ENCODE results near the gene OSGEP.

The OSGEP gene

DNA sequence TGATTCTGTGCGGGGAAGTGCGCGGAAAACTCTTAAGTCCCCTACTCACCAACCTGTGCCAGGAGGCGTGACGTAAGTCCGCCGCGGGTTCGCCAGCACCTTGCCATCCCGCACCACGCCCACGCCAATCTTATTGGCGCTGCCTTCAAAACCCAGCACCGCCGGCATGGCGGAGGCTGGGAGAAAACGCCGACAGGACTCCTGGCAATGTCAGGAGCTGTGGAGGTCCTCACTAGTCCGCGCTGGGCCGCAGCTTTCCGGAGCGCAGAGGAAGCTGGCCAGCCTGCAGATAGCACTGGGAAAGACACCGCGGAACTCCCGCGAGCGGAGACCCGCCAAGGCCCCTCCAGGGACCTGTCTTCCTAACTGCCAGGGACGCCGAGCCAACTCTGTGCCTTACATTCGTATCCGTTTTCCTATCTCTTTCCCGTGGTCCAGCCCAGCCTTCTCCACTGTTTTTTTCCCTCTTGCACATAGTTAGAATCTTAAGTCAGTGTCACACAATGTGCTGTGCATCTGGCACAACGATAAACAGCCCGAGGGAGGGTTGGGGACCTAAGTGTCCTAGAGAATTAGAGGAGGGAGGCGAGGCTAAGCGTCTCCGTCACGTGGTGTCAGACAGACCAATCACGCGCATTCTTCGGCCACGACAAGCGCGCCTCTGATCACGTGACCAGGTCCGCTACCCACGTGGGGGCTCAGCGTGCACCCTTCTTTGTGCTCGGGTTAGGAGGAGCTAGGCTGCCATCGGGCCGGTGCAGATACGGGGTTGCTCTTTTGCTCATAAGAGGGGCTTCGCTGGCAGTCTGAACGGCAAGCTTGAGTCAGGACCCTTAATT, at the start of gene OSGEP, which contains the start of gene APEX1:
Gene OSGEP, minus strand, starts transcription at position 297 of the 839 bp plus-strand sequence. Its CDS starts 129 bp downstream, at position 168.
Gene APEX1, plus strand, starts transcription at position 711 of the 839 bp plus-strand sequence. CDS start 420 bp downstream, outside the sequence.
- H3K27me3 Mint-ChIP-seq = no peaks in the 10 kb centered on the region
- H3K27ac Mint-ChIP-seq = peak within 1 kb of the TSS; percentile 18
- H3K36me3 Mint-ChIP-seq (ENCODE audit: low read depth) = peaks cover 38% of the 10 kb centered on the region
- no peaks in the 10 kb centered on the region for H3K9me3 Mint-ChIP-seq
- peaks cover 28% of the 10 kb centered on the region for H3K4me1 Mint-ChIP-seq (ENCODE audit: low read depth)
- H3K4me3 Mint-ChIP-seq = no peak within 1 kb of the TSS

DNA sequence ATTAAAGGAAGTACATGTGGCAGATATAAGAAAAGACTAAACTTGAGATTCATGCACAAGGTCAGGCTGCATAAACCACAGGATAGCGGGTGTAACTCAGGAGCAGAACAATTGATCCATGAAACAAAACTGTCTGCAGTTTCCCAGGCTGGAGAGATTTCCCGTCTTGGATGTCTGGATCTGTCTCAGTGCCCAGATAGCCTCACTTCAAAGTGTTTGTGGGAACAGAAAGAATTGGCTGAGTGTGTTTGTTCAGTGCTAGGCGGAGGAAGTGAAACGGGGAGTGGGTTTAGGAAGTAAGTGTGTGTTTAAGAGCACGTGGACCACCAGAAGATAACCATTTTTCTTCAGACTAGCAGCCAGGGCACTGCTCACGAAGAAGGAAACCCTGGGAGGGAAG, 49.3 kb upstream of the OSGEP start:
- Mint-ChIP-seq H3K4me1 (ENCODE audit: low read depth) (peaks cover 13% of the 10 kb centered on the region), H3K27me3 (no peaks in the 10 kb centered on the region), H3K27ac (peak overlapping the region; percentile 33), H3K4me3 (no peak overlapping the region), H3K9me3 (no peaks in the 10 kb centered on the region), H3K36me3 (ENCODE audit: low read depth) (no peaks in the 10 kb centered on the region)

DNA sequence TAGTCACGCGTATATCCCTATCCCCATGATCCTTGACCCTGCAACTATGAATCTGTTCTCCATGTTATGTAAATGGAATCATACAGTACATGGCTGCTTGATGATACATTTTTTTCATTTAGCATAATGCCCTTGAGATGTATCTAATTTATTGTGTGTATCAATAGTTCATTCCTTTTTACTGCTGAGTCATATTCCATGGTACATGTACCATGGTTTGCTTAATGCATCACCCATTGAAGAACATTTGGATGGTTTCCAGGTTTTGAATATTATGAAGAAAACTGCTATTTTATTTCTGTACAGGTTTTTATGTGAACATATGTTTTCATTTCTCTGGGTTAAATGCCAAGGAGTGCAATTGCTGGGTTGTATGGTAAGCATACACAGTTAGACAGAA, 46.7 kb upstream of the OSGEP start:
- Mint-ChIP-seq H3K36me3 (ENCODE audit: low read depth) (no peaks in the 10 kb centered on the region), H3K27ac (no peak overlapping the region), H3K4me1 (ENCODE audit: low read depth) (peaks cover 20% of the 10 kb centered on the region), H3K4me3 (no peak overlapping the region), H3K27me3 (no peaks in the 10 kb centered on the region), H3K9me3 (no peaks in the 10 kb centered on the region)

DNA sequence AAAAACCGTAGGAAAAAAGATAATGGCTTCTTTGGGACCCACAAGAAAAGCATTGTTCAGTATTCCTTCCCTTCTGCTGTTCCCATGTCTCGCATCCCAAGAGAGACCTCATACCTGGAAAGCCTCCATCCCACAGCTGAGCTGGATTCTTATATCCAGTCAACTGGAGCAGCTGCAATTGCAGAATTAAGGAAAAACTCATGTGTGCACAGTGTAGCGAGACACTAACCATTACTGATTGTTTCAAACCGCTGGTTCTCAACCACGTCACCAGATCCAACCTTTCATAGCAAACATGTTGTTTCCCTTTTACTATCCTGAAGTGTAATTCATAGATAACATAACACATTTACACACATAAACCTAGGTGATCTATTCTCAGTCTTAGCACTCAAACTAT, 45.3 kb upstream of the OSGEP start:
- peaks cover 33% of the 10 kb centered on the region for H3K4me1 Mint-ChIP-seq (ENCODE audit: low read depth)
- H3K27me3 Mint-ChIP-seq = no peaks in the 10 kb centered on the region
- H3K27ac Mint-ChIP-seq = no peak overlapping the region
- no peak overlapping the region for H3K4me3 Mint-ChIP-seq
- H3K9me3 Mint-ChIP-seq = no peaks in the 10 kb centered on the region
- H3K36me3 Mint-ChIP-seq (ENCODE audit: low read depth) = no peaks in the 10 kb centered on the region

DNA sequence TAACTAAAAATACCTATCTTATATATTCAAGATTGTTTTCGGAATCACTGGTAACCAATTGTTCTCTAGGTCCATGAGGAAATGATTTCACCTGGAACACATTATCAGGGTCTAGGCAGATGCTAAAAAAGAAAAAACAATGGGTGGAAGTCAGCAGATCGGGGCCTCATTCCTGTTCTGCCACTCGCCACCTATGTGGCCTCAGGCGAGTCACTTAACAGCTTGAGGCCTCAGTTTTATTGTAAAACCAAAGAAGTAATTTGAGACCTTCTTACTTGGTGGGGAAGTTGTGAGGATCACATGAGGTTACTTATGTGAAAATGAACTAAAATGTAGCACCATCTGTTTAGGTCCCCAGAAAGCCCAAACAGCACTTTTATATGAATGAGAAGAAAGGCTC, 44.5 kb upstream of the OSGEP start:
- peaks cover 38% of the 10 kb centered on the region for H3K4me1 Mint-ChIP-seq (ENCODE audit: low read depth)
- H3K27me3 Mint-ChIP-seq = no peaks in the 10 kb centered on the region
- no peak overlapping the region for H3K27ac Mint-ChIP-seq
- no peaks in the 10 kb centered on the region for H3K9me3 Mint-ChIP-seq
- H3K36me3 Mint-ChIP-seq (ENCODE audit: low read depth) = no peaks in the 10 kb centered on the region
- H3K4me3 Mint-ChIP-seq = no peak overlapping the region

DNA sequence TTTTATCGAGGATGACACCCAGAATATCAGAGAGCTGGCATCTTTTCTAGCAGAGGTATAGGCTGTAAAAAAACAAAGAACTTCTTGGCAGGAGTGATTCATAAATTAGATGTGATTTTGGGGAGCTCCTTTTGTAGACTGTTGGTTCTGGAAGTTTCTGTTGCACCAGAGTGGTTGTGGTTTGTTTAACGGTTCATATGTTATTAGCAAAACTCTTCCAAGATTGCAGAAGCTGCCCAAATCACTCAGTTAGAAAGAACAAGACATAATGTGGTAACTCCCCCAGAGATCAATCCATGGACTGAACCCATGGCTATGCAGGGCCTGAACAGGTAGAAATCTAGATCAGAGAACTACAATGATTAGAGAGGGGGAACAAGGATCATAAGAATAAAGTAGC, 44.0 kb upstream of the OSGEP start:
- Mint-ChIP-seq H3K4me1 (ENCODE audit: low read depth) (peaks cover 38% of the 10 kb centered on the region), H3K36me3 (ENCODE audit: low read depth) (no peaks in the 10 kb centered on the region), H3K9me3 (no peaks in the 10 kb centered on the region), H3K27ac (peak overlapping the region; percentile 14), H3K27me3 (no peaks in the 10 kb centered on the region), H3K4me3 (no peak overlapping the region)

DNA sequence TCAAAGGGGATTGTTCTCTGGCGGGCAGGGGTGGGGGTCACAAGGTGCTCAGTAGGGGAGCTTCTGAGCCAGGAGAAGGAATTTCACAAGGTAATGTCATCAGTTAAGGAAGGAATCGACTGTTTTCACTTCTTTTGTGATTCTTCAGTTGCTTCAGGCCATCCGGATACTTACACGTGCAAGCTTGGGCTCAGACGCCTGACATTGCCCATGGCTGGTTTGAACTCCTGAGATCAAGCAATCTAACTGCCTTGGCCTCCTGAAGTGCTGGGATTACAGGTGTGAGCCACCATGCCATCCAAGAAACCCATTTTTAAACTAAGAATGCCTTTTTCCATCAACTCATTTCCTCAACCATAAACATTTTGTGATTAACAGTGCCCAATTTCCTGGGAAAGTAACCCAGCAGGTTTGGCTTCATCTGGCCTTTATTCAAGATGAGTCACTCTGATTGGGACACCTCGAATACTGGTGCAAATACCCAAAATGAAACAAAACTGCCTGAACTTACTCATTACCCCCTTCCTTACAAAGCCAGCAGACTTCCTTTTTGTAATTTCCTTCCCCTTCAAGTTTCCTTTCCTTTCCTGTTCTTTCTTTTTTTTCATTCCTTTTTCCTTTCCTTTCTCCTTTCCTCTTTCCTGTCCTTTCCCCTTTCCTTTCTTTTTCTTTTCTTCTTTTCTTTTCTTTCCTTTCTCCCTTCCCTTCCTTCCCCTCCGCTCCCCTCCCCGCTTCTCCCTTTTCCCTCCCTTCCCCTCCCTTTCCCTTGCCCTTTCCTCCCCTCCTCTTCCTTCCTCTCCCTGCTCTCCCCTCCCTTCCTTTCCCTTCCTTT, 40.5 kb upstream of the OSGEP start:
- peaks cover 64% of the 10 kb centered on the region for H3K4me1 Mint-ChIP-seq (ENCODE audit: low read depth)
- peak overlapping the region; percentile 34 for H3K4me3 Mint-ChIP-seq

DNA sequence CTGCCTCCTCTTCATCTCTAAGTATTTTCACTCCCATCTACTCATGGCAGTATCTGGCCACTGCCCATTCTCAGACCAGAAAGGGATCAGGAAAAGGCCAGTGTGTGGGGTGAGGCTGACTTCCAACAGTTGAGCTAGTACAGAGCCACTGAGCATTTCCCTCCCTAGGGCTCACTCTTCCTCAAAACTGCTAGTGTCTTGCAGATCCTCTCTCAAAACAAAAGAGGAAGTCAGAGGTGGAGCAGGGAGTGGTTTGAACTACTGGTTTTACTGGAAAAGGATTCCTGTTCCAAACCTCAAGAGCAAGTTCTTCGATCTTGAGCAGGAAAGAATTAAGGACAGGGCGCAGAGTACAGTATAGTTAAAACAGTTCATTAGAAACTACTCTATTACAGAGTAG, 39.0 kb upstream of the OSGEP start:
- no peak overlapping the region for H3K4me3 Mint-ChIP-seq
- H3K27ac Mint-ChIP-seq = no peak overlapping the region
- H3K9me3 Mint-ChIP-seq = no peaks in the 10 kb centered on the region
- H3K27me3 Mint-ChIP-seq = no peaks in the 10 kb centered on the region
- H3K36me3 Mint-ChIP-seq (ENCODE audit: low read depth) = no peaks in the 10 kb centered on the region
- H3K4me1 Mint-ChIP-seq (ENCODE audit: low read depth) = peaks cover 68% of the 10 kb centered on the region

More for the DNA sequence above, 40.5 kb upstream of the OSGEP start:
- Mint-ChIP-seq H3K27me3 (no peaks in the 10 kb centered on the region), H3K27ac (peak overlapping the region; percentile 79), H3K9me3 (no peaks in the 10 kb centered on the region), H3K36me3 (ENCODE audit: low read depth) (no peaks in the 10 kb centered on the region)

DNA sequence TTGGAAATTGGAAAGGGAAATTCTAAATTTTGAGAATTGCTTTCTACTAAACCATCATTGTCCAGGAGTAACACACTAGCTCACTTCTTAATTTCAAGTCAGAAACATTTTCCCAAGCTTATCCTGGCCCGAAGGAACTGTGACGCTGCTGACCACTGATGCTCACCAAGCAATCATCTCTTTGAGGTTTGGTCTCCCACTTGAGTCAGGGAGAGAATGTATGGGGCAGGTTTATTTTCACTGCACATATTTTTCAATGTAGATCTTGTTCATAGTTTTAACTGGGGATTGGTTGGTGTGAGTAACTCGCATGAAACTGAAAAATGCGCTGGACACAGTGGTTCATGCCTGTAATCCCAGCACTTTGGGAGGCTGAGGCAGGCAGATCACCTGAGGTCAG, 37.9 kb upstream of the OSGEP start:
- no peaks in the 10 kb centered on the region for H3K36me3 Mint-ChIP-seq (ENCODE audit: low read depth)
- H3K4me1 Mint-ChIP-seq (ENCODE audit: low read depth) = peaks cover 74% of the 10 kb centered on the region
- H3K27ac Mint-ChIP-seq = no peak overlapping the region
- H3K9me3 Mint-ChIP-seq = no peaks in the 10 kb centered on the region
- H3K4me3 Mint-ChIP-seq = no peak overlapping the region
- no peaks in the 10 kb centered on the region for H3K27me3 Mint-ChIP-seq

DNA sequence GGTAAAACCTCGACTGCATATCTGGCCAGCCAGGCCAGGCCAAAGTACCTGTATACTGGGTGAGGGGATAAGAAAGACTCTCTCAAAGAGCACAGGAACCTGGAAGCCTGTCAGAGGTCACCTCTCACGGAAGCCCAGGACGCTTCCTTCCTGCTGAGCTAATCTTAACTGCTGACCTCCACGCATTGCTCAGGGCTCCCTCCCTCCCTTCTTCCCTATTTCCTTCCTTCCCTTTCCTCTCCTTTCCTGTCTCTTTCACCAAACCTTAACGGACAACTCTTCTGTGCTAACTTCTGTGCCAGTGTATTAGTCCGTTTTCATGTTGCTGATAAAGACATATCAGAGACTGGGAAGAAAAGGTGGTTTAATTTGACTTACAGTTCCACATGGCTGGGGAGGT, 36.0 kb upstream of the OSGEP start:
- no peaks in the 10 kb centered on the region for H3K9me3 Mint-ChIP-seq
- peak overlapping the region; percentile 61 for H3K4me3 Mint-ChIP-seq
- H3K27ac Mint-ChIP-seq = peak overlapping the region; percentile 77
- H3K36me3 Mint-ChIP-seq (ENCODE audit: low read depth) = no peaks in the 10 kb centered on the region
- H3K4me1 Mint-ChIP-seq (ENCODE audit: low read depth) = peaks cover 76% of the 10 kb centered on the region
- H3K27me3 Mint-ChIP-seq = no peaks in the 10 kb centered on the region

DNA sequence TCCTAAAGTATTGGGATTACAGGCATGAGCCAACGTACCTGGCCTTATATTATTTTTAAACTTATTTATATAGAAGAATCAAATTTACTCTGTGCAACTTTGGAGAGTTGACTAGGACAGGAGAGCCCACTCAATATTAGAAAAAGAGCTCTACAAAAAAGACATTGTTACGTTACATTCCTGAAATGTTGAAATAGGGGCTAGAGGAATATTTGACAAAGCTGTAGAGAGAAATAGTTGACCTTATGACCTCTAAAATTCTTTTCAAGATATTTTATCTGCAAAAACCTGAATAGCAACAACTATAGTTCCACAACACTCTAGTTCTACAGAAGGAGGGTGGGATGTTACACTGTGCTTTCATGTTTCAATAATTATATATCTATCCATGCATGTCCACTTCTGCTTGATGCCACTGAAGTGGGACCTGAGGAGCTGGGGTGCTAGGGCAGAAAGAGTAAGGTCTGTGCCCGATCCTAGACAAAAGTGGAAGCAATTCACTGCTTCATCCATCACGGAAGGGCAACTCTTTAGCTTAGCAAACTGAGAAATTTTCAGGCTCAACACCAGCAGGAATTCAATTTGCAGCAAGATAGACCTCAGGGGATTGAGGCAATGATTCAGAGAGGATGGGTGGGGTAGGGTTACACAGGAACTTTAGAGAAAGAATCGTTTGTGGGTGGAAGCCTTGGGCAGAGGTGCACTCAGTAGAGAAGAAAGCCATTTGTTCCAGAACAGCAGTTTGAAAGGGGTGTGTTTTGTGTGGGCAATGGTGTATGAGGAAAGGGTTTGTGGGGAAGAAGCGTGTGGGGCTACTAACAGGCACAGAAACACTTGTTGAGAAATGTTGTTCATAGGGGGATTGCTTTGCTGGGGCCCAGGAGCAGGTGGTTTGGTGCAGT, 34.7 kb upstream of the OSGEP start:
- no peaks in the 10 kb centered on the region for H3K9me3 Mint-ChIP-seq
- H3K27ac Mint-ChIP-seq = peak overlapping the region; percentile 64
- no peaks in the 10 kb centered on the region for H3K36me3 Mint-ChIP-seq (ENCODE audit: low read depth)
- peak overlapping the region; percentile 54 for H3K4me3 Mint-ChIP-seq
- H3K4me1 Mint-ChIP-seq (ENCODE audit: low read depth) = peaks cover 67% of the 10 kb centered on the region
- no peaks in the 10 kb centered on the region for H3K27me3 Mint-ChIP-seq

DNA sequence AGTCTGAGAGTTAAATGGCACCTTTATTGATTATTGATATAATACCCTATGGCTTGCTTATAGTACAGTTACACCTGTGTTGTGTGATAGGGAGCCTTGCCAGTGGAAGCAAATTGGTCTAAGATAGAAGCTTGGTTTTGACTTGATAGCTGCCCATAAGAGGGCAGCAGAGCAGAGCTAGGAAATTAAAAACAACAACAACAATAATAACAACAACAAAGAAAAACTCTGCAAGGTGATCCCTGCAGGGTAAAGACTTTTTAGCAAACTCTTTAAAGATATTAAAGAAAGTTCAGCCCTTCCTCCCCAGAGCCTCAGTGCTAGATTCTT, 32.7 kb upstream of the OSGEP start:
- no peak overlapping the region for H3K27ac Mint-ChIP-seq
- no peaks in the 10 kb centered on the region for H3K9me3 Mint-ChIP-seq
- H3K4me3 Mint-ChIP-seq = no peak overlapping the region

DNA sequence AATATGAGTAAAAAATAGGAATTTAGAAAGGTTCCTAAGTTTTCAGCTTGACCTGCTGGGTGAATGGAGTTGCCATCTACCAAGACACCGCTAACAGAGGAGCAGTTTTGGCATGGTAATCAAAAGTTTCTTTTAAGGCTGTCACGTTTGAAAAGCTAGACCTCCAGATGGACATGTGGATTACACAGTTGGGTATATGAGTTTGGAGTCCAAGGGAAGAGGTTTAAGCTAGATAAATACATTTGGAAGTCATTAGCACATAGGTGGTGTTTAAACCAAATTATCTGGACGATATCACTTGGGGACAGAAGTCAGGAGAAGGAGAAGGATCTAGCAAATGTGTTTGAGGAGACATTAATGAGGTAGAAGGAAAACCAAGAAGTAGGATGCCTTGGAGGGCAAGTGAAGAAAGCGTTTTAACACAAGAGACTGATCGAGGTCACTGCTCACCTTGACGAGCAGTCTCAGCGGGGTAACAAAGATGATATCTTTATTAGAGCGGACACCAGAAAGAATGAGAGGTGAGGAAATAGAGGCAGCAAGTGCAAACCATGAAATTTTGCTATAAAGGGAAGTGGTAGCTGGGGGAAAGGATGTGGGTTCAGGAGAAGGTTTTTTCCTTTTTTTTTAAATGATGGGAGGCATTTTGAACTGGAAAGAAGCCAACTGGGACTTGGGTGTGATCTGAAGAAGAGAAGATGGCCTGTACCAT, 32.2 kb upstream of the OSGEP start:
- H3K4me1 Mint-ChIP-seq (ENCODE audit: low read depth) = peaks cover 51% of the 10 kb centered on the region

More for the DNA sequence above, 32.7 kb upstream of the OSGEP start:
- Mint-ChIP-seq H3K4me1 (ENCODE audit: low read depth) (peaks cover 55% of the 10 kb centered on the region), H3K27me3 (no peaks in the 10 kb centered on the region), H3K36me3 (ENCODE audit: low read depth) (no peaks in the 10 kb centered on the region)

DNA sequence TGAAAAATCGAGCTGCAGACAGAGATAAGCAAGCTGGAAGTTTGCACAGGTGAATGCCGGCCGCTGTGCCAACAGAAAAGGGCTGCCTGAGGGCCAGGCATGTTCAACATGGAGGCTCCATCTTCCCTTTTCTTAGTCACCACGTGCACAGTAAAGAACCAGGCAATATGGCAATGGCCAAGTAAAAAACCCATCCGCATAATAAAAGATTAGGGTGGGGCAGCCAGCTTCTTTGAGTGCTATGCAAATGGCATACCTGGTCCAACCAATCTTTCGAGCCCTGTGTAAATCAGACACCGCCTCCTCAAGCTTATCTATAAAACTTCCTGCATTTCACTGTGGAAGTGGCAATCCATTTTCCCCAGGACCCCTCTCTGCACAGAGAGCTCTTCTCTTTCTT, 31.3 kb upstream of the OSGEP start:
- H3K36me3 Mint-ChIP-seq (ENCODE audit: low read depth) = no peaks in the 10 kb centered on the region
- no peaks in the 10 kb centered on the region for H3K27me3 Mint-ChIP-seq
- H3K27ac Mint-ChIP-seq = no peak overlapping the region
- H3K9me3 Mint-ChIP-seq = no peaks in the 10 kb centered on the region
- peaks cover 42% of the 10 kb centered on the region for H3K4me1 Mint-ChIP-seq (ENCODE audit: low read depth)
- no peak overlapping the region for H3K4me3 Mint-ChIP-seq

More for the DNA sequence above, 32.2 kb upstream of the OSGEP start:
- no peaks in the 10 kb centered on the region for H3K27me3 Mint-ChIP-seq
- H3K36me3 Mint-ChIP-seq (ENCODE audit: low read depth) = no peaks in the 10 kb centered on the region
- H3K4me3 Mint-ChIP-seq = no peak overlapping the region
- H3K9me3 Mint-ChIP-seq = no peaks in the 10 kb centered on the region
- H3K27ac Mint-ChIP-seq = no peak overlapping the region
